Stimulated activated CD8-positive, alpha-beta memory T cell treated with anti-CD3 and anti-CD28 coated beads, Interleukin-4, amount 100 ng/mL, for 4 hours (primary cell): ENCODE data around the gene PDCD1.

Experiments used
- DNase-seq, 2 donors: peaks; one replicate each; pipeline ENCODE4 v3.0.0-alpha.2; 2020; ENCODE audit warnings: low read depth in 2 of 2, low spot score in 1 of 2

The PDCD1 gene

DNA sequence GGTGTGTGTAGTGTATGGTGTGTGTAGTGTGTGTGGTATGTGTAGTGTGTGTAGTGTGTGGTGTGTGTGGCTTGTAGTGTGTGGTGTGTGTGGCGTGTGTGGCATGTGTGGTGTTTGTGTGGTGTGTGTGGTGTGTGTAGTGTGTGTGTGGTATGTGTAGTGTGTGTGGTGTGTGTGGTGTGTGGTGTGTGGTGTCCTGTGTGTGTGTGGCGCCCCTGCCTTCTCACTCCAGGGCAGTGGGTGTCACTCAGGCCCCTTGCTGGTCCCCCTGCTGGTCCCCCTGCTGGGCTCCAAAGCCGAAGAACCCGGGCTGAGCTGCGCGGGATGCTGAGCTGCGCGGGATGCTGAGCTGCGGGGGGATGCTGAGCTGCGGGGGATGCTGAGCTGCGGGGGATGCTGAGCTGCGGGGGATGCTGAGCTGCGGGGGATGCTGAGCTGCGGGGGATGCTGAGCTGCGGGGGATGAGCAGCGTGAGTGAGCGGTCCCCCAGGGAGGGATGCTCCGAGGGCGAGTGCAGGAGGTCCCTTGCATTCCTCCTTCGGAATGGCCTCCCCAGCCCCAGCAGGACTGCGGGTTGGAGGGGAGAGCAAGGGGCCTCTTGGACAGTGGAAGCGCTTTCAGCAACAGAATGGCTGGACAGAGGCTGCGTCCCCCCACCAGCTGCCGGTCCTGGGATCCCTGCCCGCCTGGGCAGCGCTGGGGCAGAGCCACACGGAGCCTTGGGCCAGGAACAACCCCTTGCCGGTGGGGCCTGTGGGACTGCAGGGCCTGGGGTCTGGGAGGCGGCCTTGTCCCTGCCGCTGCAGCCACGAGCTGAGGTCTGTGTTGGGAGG lies 7.5 kb upstream of the PDCD1 start:
- no peak for DNase-seq

GRCh38 chr2:241865416-241865956 lies 6.8 kb upstream of the PDCD1 start:
- DNase-seq, result no peak

GRCh38 chr2:241864850-241865213 lies 6.1 kb upstream of the PDCD1 start:
- no peak for DNase-seq

GRCh38 chr2:241864168-241864849 lies 5.6 kb upstream of the PDCD1 start:
- no peak for DNase-seq

DNA sequence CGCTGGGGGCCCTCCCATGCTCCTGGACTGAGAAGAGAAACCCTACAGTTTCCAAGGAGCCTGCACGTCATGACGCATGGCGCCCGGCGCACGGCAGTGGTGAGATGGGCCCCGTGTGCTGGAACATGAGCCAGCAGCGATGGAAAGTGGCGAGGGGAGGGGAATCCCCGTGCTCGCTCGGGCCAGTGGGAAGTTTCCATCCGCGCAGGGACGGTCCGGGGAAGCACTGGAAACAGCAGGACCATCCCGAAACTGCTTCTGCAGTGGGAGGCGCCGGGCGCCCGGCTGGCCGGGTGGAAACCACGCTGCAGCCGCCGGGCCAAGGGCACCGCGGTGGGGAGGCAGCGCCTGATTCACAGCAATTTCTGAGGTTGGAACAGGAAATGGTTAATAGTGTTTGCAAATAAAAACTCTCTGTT lies 4.9 kb upstream of the PDCD1 start:
- DNase-seq, result peak in 1 of 2 donors; percentile 30

GRCh38 chr2:241862775-241863535 lies 4.3 kb upstream of the PDCD1 start:
- no peak for DNase-seq

DNA sequence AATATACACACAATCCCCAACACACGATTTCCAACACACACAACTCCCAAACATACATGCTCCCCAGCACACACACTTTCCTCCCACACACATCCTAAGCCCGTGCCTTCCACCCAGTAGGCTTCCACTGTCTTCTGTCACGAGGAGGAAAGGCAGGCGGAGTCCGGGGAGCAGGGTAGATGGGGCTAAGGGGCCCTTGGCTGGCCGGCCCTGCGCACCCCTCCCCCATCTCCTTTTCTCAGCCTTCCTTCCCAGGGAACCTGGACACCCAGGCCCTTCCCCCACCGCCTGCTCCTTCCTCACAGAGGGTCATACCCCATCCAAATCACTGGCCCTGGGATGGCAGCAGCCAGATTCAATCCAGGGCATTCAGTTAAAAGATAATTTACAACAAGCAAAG lies 3.4 kb upstream of the PDCD1 start:
- no peak for DNase-seq

DNA sequence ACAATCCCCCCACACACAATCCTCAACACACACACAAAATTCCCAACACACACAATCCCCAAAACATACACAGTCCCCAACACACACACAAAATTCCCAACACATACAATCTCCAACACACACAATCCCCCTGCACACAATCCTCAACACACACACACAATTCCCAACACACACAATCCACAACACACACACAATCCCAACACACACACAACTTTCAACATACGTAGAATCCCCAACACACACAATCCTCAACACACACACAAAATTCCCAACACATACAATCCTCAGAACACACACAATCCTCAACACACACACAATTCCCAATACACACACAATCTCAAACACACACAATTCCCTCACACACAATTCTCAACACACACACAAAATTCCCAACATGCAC lies 2.6 kb upstream of the PDCD1 start:
- DNase-seq, result no peak

DNA sequence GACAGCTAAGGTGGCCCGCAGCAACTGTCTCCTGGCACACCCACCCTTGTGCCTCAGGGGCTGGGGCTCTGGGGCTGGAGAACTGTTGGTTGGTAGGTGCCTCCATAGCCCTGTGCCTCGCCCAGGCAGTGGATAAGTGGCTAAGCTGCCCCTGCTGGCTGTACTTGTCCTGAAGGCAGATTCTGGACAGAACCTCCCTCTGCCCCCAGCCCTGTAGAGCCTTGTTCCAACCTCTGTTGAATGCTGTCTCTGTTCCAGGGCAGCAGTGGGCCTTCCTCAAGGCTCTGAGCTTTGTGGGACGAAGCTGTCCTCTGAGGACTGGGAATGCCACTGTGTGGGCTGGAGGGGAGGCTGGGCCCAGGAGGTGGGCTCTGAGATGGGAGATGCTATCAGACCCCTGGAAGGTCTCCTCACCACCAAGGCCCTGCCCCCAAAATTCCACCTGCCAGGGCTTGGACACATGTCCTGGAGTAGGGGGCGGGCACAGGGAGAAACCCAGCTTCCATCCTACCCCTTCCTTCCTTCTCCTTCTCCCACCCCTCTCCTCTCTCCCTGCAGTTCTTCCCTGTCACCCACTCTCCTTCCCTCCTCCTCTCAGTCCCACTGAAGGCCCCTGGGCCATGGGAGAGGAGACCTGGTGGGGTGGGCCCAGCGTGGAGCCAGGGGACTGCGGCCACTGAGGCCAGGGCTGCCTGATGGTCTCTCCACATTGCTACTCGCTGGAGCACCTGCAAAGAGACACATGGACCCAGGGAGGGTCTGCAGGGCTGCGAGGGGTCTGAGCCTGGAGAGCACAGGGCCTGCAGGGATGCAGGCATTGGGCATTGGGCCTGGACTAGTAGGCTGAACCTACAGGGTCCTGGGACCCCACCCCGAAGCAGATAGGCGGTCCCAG lies 1.7 kb upstream of the PDCD1 start:
- DNase-seq, result no peak

GRCh38 chr2:241859436-241860183 lies 916 bp upstream of the PDCD1 start:
- peak; percentile 42 to 67 for DNase-seq

DNA sequence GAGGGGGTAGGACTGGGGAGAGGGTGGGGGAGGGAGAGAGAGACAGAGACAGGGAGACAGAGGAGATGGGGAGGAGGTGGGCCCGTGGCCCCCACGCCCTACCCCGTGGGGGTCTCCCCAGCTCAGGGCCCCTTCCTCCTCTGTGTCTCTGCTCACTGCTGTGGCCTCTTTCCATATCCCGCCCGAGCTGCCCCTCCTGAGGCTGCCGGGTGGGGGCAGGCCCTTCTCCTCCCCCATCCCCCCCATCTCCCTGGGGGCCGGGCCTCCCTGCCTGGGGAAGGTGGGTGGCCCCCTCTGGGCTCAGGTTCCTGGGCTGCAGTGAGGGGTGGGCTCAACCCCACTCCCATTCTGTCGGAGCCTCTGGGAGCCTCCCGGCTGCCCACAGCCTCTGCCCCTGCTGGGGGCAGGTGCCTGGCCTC lies 332 bp upstream of the PDCD1 start:
- DNase-seq, result no peak

DNA sequence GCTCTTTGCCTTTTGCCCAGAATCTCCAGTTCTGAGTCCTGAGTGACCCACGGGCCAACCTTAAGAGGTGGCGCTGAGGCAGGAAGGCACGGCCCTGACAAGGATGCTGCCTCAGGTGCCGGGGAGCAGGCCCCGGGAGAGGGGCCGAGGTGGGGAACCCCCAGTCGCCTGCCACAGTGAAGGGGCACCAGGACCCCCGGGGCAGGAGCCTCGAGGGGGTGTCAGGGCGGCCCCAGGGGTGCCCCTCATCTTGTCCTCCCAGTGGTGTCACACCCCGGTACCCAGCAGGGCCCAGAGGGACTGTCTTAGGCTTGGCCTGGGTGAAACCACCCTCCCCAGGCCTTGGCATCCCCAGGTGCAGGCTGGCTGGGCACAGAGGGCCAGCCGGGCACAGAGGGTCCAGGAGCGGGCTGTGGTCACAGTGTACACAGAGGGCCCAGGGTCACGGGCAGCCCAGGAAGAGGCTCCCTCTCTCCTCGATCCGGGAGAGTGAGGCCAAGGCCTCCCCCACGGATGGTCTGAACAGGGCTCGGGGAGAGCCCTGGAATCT lies 1.0 kb downstream of the PDCD1 start:
- DNase-seq, result no peak

DNA sequence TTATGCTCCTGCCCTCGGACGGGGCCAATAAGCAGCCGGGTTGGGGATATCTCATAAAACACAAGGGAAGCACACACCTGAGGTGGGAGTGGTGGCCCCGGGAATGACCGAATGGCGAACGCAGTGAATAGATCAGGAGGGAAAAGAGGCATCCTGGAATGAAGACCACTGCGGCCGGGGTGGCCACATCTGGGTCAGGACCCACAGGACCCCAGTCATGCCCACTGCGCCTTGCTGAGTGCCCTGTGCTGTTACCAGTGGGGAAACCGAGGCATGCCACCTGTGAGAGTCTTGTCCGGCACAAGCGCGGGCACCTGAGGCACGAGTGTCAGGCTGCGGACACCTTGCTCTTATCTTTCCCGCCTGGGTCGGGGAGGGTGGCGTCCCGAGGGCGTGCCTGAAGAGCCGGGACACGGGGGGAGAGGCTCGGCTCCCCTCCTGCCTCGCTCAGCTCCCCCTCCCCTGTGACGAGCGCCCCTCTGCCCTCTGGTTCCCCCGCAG lies 1.6 kb downstream of the PDCD1 start:
- DNase-seq, result no peak

DNA sequence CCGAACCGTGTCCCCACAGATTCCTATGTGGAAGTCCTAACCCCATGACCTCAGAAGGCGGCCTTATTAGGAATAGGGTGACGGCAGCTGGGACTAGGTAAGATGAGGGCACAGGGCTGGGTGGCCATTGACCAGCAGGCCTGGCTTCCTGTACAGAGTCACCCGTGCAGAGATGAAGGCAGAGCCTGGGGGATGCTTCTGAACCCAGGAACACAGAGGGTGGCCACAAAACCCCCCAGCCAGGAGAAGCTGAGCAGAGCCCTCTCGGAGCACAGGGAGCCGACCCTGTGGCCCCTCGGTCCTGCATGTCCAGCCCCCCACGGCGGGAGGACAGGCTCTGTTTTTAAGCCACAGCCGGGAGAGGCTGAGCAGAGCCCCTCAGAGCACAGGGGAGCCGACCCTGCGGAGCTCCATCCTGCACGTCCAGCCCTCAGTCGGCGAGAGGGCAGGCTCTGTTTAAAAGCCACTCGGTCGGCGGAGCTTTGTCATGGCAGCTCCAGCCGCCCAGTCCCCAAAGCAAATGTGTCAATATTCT lies 2.7 kb downstream of the PDCD1 start:
- DNase-seq, result no peak

- DNase-seq, result no peak
Observed at GRCh38 chr2:241855245-241855887, 3.3 kb downstream of the PDCD1 start.

DNA sequence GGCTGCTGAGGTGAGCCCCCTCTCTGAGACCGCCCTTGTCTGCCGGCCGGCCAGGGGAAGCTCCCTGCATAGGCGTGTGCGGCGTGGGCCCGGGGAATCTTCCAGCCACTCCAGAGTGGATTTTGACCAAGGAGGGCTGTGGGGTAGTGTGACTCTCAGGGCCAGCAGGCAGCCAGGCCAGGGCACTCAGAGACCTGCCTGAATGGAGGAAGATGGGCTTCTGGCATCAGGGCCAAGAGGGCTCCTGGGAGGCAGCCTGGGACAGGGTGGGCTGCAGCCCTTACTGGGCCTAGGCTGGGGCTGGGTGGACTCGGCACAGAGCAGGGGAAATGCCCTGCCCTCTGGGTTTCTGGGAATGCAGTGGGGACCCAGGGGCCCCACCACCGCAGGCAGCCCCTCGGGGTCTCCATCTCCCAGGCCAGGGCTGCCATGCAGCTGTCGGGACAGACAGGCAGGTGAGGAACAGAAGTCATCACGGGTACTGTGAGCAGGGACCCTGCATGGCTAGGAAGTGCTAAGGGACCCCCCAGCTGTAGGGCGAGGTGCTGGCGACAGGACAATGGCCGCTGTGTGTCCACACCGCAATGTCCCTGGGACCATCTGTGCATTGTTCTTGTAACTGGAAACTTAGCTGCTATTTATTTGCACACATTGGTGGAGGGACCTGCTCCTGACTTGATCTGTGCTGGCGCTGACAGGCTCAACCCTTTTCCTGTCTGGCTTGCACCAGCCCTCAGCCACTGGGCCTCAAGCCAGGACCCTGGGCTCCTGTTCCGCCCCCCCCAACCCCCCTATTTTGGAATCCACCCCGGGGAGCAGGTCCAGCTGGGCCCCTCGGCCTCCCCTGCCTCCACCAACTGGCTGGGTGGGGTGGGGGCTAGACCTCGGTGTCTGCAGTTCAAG lies 4.1 kb downstream of the PDCD1 start:
- no peak for DNase-seq

DNA sequence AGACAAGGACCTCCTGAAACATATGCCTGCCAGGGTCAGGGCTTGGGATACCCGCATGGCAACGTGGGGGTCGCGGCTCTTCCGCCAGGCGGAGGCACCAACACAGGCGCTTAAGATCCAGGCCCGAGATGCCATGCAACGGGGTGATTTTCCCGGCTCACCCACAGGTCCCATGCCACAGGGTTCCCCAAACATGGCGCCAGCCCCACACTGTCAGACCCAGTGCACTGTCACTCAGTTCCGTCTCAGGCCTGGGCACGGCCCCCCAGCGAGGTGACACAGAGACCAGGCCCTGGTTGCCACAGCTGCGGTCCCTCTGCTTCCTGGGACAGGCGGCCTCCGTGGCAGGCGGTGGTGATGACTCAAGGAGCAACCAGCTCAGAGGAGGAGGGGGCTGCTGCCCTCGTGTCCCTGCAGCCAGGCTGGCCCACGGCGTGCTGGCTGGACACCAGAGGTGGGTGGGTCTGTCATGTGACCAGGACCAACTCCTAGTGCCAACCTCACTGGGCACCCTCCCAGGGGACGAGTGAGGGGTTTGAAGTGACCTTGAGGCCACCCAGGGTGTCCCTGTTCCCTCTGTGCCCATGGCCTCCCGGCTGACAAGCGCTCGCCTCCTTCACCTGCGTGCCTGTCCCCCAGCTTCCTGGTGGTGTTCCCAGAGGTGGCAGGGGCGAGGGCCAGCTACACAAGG lies 4.9 kb downstream of the PDCD1 start:
- no peak for DNase-seq
